Astrocyte (in vitro differentiated cells and primary cell): ENCODE data around the gene RIMKLB.

Experiments
- EZH2 ChIP-seq: IDR thresholded peaks from 2 replicates; pipeline ENCODE4 v1.6.1; 2012; ENCODE audit warnings: mild to moderate bottlenecking, low read length, inconsistent platforms; ENCODE audit not compliant: insufficient read depth
- TF ChIP-seq, protein P1 (sequence below): IDR thresholded peaks from 2 replicates; pipeline ENCODE4 v1.5.1; 2011; ENCODE audit warnings: low read depth, mild to moderate bottlenecking, inconsistent platforms, low read length, moderate library complexity; ENCODE audit not compliant: insufficient read depth

DNA sequence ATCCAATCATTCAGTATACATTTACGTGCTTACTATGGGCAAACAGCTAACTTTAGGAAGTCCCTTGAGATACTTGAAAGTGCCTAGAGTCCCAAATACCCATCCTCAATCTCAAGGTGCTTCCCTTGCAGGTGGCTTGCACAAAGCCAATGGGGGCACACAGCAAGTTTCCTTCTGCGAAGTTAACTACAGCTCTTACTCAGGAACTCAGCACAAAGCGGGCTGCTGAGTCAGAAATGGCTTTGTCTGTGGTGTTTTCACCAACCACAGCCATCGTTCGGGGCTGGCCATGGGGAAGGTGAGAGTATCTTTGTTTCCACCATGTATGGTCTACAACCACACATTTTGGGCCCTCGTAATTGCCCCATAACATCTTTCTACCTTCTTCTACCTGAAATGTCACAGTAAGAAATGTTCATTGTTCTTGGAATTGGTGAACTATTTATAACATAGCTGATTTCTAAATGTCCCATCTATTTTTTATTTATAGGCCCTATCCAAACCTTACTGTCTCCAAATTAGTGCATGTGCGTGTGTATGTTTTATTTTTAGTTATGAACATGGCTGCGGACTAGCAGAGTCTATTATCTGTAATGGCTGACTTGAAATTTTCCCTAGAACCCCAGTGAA lies 49.1 kb upstream of the RIMKLB start:
- TF ChIP-seq, protein P1, sequence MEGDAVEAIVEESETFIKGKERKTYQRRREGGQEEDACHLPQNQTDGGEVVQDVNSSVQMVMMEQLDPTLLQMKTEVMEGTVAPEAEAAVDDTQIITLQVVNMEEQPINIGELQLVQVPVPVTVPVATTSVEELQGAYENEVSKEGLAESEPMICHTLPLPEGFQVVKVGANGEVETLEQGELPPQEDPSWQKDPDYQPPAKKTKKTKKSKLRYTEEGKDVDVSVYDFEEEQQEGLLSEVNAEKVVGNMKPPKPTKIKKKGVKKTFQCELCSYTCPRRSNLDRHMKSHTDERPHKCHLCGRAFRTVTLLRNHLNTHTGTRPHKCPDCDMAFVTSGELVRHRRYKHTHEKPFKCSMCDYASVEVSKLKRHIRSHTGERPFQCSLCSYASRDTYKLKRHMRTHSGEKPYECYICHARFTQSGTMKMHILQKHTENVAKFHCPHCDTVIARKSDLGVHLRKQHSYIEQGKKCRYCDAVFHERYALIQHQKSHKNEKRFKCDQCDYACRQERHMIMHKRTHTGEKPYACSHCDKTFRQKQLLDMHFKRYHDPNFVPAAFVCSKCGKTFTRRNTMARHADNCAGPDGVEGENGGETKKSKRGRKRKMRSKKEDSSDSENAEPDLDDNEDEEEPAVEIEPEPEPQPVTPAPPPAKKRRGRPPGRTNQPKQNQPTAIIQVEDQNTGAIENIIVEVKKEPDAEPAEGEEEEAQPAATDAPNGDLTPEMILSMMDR, result no peak
- no peak for TF ChIP-seq EZH2
